IMR-90 (cell line): Measurements from ENCODE around the gene SMPDL3A. TPM values are rescaled to one million over a fixed set of nuclear protein-coding genes. Genes with fewer than 3 reads are reported as not detected.

Experiments
- ATAC-seq: fragments of 200-7000 bp; cut with Tn5 transposase; 2 replicates; pipeline ENCODE4 v1.9.1; 2020; ENCODE audit warnings: low read depth, mild to moderate bottlenecking, moderate library complexity
- BruUV-seq: library from RNA; stranded (reverse); fragments of 400-500 nt; replicated peaks from 2 replicates; lab custom pipeline; 2021; lab: Mats Ljungman, UMichigan
- CTCF ChIA-PET: fragments of 300-600 bp; formaldehyde crosslinking; extraction: SDS; loops from one replicate; lab custom pipeline; 2021; ENCODE audit warnings: antibody characterized with exemption; lab: Yijun Ruan, JAX
- POLR2A ChIA-PET: fragments of 300-600 bp; sonication (Branson Sonifier 250); formaldehyde crosslinking; loops from one replicate; lab custom pipeline; 2022; ENCODE audit warnings: antibody characterized with exemption; ENCODE audit not compliant: unreplicated experiment; lab: Charles Lee
- DNase-seq: peaks from one replicate; pipeline ENCODE4 v3.0.0; 2013
- H2AFZ ChIP-seq: replicated peaks from 2 replicates; pipeline ENCODE3; 2013; ENCODE audit warnings: low read length, mild to moderate bottlenecking; ENCODE audit not compliant: poor library complexity
- H2AK5ac ChIP-seq: 2 replicates; pipeline ENCODE4 v1.6.1; 2013; ENCODE audit warnings: low read depth, low read length, inconsistent platforms
- H2AK9ac ChIP-seq: replicated peaks from 2 replicates; pipeline ENCODE3; 2013; ENCODE audit warnings: mild to moderate bottlenecking, low read depth, low read length, moderate library complexity; ENCODE audit not compliant: poor library complexity
- H2BK120ac ChIP-seq: 2 replicates; pipeline ENCODE4 v1.6.1; 2013; ENCODE audit warnings: low read depth, low read length, inconsistent platforms
- H2BK15ac ChIP-seq: 3 replicates; pipeline ENCODE4 v1.6.1; 2013; ENCODE audit warnings: low read depth, low read length, inconsistent platforms
- H2BK20ac ChIP-seq: 2 replicates; pipeline ENCODE4 v1.6.1; 2013; ENCODE audit warnings: low read depth, mild to moderate bottlenecking, inconsistent platforms, low read length, moderate library complexity
- H2BK5ac ChIP-seq: 2 replicates; pipeline ENCODE4 v1.6.1; 2013; ENCODE audit warnings: mild to moderate bottlenecking, low read depth, low read length, inconsistent platforms; ENCODE audit not compliant: poor library complexity, severe bottlenecking
- H3K14ac ChIP-seq: replicated peaks from 2 replicates; pipeline ENCODE4 v1.6.1; 2013; ENCODE audit warnings: low read depth, low read length, inconsistent platforms
- H3K18ac ChIP-seq: 2 replicates; pipeline ENCODE4 v1.6.1; 2013; ENCODE audit warnings: low read depth, low read length, control low read depth
- H3K23ac ChIP-seq: 2 replicates; pipeline ENCODE4 v1.6.1; 2013; ENCODE audit warnings: low read depth, low read length, inconsistent platforms
- H3K27ac ChIP-seq: 2 replicates; pipeline ENCODE4 v1.5.1; 2013; ENCODE audit warnings: mild to moderate bottlenecking, control low read depth, low read length; ENCODE audit not compliant: insufficient read depth
- H3K27me3 ChIP-seq: 2 replicates; pipeline ENCODE4 v1.6.1; 2013; ENCODE audit warnings: low read length; ENCODE audit not compliant: control insufficient read depth, insufficient read depth
- H3K36me3 ChIP-seq: 2 replicates; pipeline ENCODE4 v1.6.1; 2013; ENCODE audit warnings: low read length, mixed read lengths; ENCODE audit not compliant: control insufficient read depth, insufficient read depth
- H3K4ac ChIP-seq: 2 replicates; pipeline ENCODE4 v1.6.1; 2013; ENCODE audit warnings: low read depth, low read length, inconsistent platforms
- H3K4me1 ChIP-seq: 2 replicates; pipeline ENCODE4 v1.6.1; 2013; ENCODE audit warnings: low read length, mixed read lengths; ENCODE audit not compliant: control insufficient read depth, insufficient read depth
- H3K4me2 ChIP-seq: 2 replicates; pipeline ENCODE4 v1.6.1; 2013; ENCODE audit warnings: low read depth, mild to moderate bottlenecking, control low read depth, low read length, moderate library complexity
- H3K4me3 ChIP-seq: 2 replicates; pipeline ENCODE4 v1.5.1; 2013; ENCODE audit warnings: low read depth, mild to moderate bottlenecking, control low read depth, low read length, moderate library complexity; ENCODE audit not compliant: insufficient read depth
- H3K56ac ChIP-seq: 2 replicates; pipeline ENCODE4 v1.6.1; 2013; ENCODE audit warnings: low read length, inconsistent platforms; ENCODE audit not compliant: insufficient read depth; ENCODE audit errors: extremely low read depth
- H3K79me1 ChIP-seq, 2 experiments: 2 replicates each; pipeline ENCODE4 v1.6.1; 2013; ENCODE audit warnings: low read length in 2 of 2, inconsistent platforms in 1 of 2, low read depth in 1 of 2
- H3K9ac ChIP-seq: 2 replicates; pipeline ENCODE4 v1.6.1; 2013; ENCODE audit warnings: low read depth, low read length, control low read depth
- H3K9me1 ChIP-seq: 2 replicates; pipeline ENCODE4 v1.6.1; 2013; ENCODE audit warnings: low read length, inconsistent platforms; ENCODE audit not compliant: insufficient read depth
- H3K9me3 ChIP-seq: 2 replicates; pipeline ENCODE4 v1.6.1; 2013; ENCODE audit warnings: low read length; ENCODE audit not compliant: control insufficient read depth, insufficient read depth
- H4K20me1 ChIP-seq: 2 replicates; pipeline ENCODE4 v1.6.1; 2013; ENCODE audit warnings: low read length, inconsistent platforms; ENCODE audit not compliant: insufficient read depth
- H4K5ac ChIP-seq: 2 replicates; pipeline ENCODE4 v1.6.1; 2013; ENCODE audit warnings: mild to moderate bottlenecking, low read depth, low read length, control low read depth
- H4K8ac ChIP-seq, 2 experiments: 2 replicates each; pipeline ENCODE4 v1.6.1; 2013; ENCODE audit warnings: low read depth in 2 of 2, low read length in 2 of 2, control low read depth in 1 of 2, inconsistent platforms in 1 of 2
- H4K91ac ChIP-seq: 2 replicates; pipeline ENCODE4 v1.6.1; 2013; ENCODE audit warnings: low read depth, low read length, inconsistent platforms; ENCODE audit not compliant: insufficient read depth
- BHLHE40 ChIP-seq: fragments of 150-350 bp; IDR thresholded peaks from 2 replicates; pipeline ENCODE4 v1.6.1; 2016; ENCODE audit warnings: mild to moderate bottlenecking, low read depth, low read length
- CEBPB ChIP-seq: IDR thresholded peaks from 2 replicates; pipeline ENCODE4 v1.6.1; 2012; ENCODE audit warnings: low read depth, low read length, improper control_type of control experiment
- CTCF ChIP-seq: conservative IDR thresholded peaks from 2 replicates; pipeline ENCODE4 v1.5.1; 2012; ENCODE audit warnings: mild to moderate bottlenecking, low read depth, low read length, improper control_type of control experiment
- ELK1 ChIP-seq: fragments of 150-350 bp; IDR thresholded peaks from 2 replicates; pipeline ENCODE4 v1.6.1; 2016; ENCODE audit warnings: low read depth, mild to moderate bottlenecking, low read length, moderate library complexity, borderline replicate concordance
- FOS ChIP-seq: fragments of 150-350 bp; IDR thresholded peaks from 2 replicates; pipeline ENCODE4 v1.6.1; 2016; ENCODE audit warnings: low read depth, low read length
- MAFK ChIP-seq: IDR thresholded peaks from 2 replicates; pipeline ENCODE4 v1.6.1; 2012; ENCODE audit warnings: low read depth, low read length, improper control_type of control experiment
- MAZ ChIP-seq: IDR thresholded peaks from 2 replicates; pipeline ENCODE4 v1.6.1; 2012; ENCODE audit warnings: low read depth, mild to moderate bottlenecking, low read length, improper control_type of control experiment, moderate library complexity, borderline replicate concordance
- MXI1 ChIP-seq: IDR thresholded peaks from 2 replicates; pipeline ENCODE4 v1.6.1; 2012; ENCODE audit warnings: low read depth, mild to moderate bottlenecking, low read length, moderate library complexity, borderline replicate concordance
- NFE2L2 ChIP-seq: fragments of 150-350 bp; IDR thresholded peaks from 2 replicates; pipeline ENCODE4 v1.6.1; 2016; ENCODE audit warnings: low read depth, mild to moderate bottlenecking, low read length
- POLR2A ChIP-seq: IDR thresholded peaks from 2 replicates; pipeline ENCODE4 v1.6.1; 2012; ENCODE audit warnings: mild to moderate bottlenecking, low read depth, low read length
- RAD21 ChIP-seq: IDR thresholded peaks from 2 replicates; pipeline ENCODE4 v1.6.1; 2012; ENCODE audit warnings: low read length, improper control_type of control experiment
- RFX5 ChIP-seq: IDR thresholded peaks from 2 replicates; pipeline ENCODE4 v1.8.0; 2012; ENCODE audit warnings: low read depth, mild to moderate bottlenecking, low read length, moderate library complexity
- SMC3 ChIP-seq: fragments of 150-350 bp; IDR thresholded peaks from 2 replicates; pipeline ENCODE4 v1.6.1; 2016; ENCODE audit warnings: low read depth, mild to moderate bottlenecking, antibody characterized with exemption, low read length, moderate library complexity
- USF2 ChIP-seq: fragments of 150-350 bp; IDR thresholded peaks from 2 replicates; pipeline ENCODE4 v1.6.1; 2017; ENCODE audit warnings: mild to moderate bottlenecking, antibody characterized with exemption, low read length, low read depth
- WGBS, 2 experiments: methylation state at CpG; one replicate each; pipeline versions ENCODE4 v1.1.5 to v1.1.7; 2013; ENCODE audit warnings: missing lambda C conversion rate in 2 of 2; ENCODE audit not compliant: insufficient read length in 1 of 2; ENCODE audit errors: extremely low coverage in 2 of 2; 5-methylcytosine and 5-hydroxymethylcytosine counted together
- dilution Hi-C: fragments of 300-500 bp; cut with HindIII; formaldehyde crosslinking; loops from one replicate; pipeline ENCODE4 v1.14.3; 2018; ENCODE audit warnings: low sequenced_read_pairs; ENCODE audit not compliant: unreplicated experiment
- in situ Hi-C: fragments of 300-500 bp; cut with MboI; formaldehyde crosslinking; loops from 3 replicates; pipeline ENCODE4 v1.14.3; 2019; ENCODE audit warnings: low sequenced_read_pairs, inconsistent platforms, mixed read lengths
- intact Hi-C: fragments of 100-400 bp; cut with micrococcal nuclease; formaldehyde crosslinking; loops from 2 replicates; pipeline ENCODE4 v1.10.0; 2022
- polyA plus RNA-seq, 3 experiments: library from polyadenylated mRNA; depleted of rRNA; stranded (reverse); fragments of >200 nt; gene quantifications; 2 replicates each; pipeline ENCODE4 v1.2.3, GENCODE V29; 2012; ENCODE audit warnings: low replicate concordance in 1 of 3
- total RNA-seq: library from RNA; depleted of rRNA; stranded (reverse); fragments of >200 nt; gene quantifications from 2 replicates; pipeline ENCODE4 v1.2.3, GENCODE V29; 2012

The SMPDL3A gene
- total and polyA plus RNA-seq, 2 of the 4 experiments (the other 2 are of a cell fraction) = 9.9 to 14.2 TPM

GRCh38 chr6:122799916-122800686, 11.0 kb downstream of the SMPDL3A start:
- DNase-seq = peak; percentile 62
- CTCF ChIA-PET = interaction anchor here (0.8 to 1.5 kb wide), 2 partner anchors 10 to 11 kb away, joined by 3 to 4 read pairs; partner anchors contain the start of gene SMPDL3A
- no peak overlapping the region; the same call in 2 of the 3 replicates for H2BK15ac ChIP-seq
- H2BK5ac ChIP-seq = no peak overlapping the region
- H3K14ac ChIP-seq = peak overlapping the region; percentile 2; the same call in 1 of the 2 replicates
- H3K9me1 ChIP-seq = peaks cover 13% of the 10 kb centered on the region
- H3K9ac ChIP-seq = no peak overlapping the region
- POLR2A ChIA-PET = interaction anchor here (0.5 kb wide), 1 partner anchor 13 kb away, joined by 3 read pairs; no protein-coding TSS in a partner anchor
- in situ Hi-C loops = no loop called here
- H3K23ac ChIP-seq = 0 out of 2 replicates have a peak overlapping the region, but pooled peaks have one; percentile 6
- H2AK5ac ChIP-seq = peak overlapping the region; percentile 79
- intact Hi-C loops = no loop called here
- H3K4me2 ChIP-seq = no peak overlapping the region
- peak overlapping the region; percentile 95 for H3K18ac ChIP-seq
- peaks cover 0 to 7% of the 10 kb centered on the region in 2 experiments; a peak in 3 of 4 replicates for H3K79me1 ChIP-seq
- H2BK120ac ChIP-seq = peak overlapping the region; percentile 9; the same call in 1 of the 2 replicates
- WGBS, 2 experiments = 93% methylated on average over 3 of the region's 5 CpGs; no CpG with 5 or more reads in 1 of the 2 experiments
- no peak overlapping the region; the same call in 1 of the 2 replicates for H4K91ac ChIP-seq
- H2AK9ac ChIP-seq = no peak overlapping the region
- no peak overlapping the region for H4K8ac ChIP-seq
- H3K36me3 ChIP-seq = peaks cover 35% of the 10 kb centered on the region
- no peaks in the 10 kb centered on the region for H3K9me3 ChIP-seq
- H3K4ac ChIP-seq = peak overlapping the region; percentile 73
- no peak overlapping the region for H2AFZ ChIP-seq
- H4K5ac ChIP-seq = peak overlapping the region; percentile 91
- H3K27me3 ChIP-seq = no peaks in the 10 kb centered on the region
- no peaks in the 10 kb centered on the region for H4K20me1 ChIP-seq
- no TSS peak for BruUV-seq
- dilution Hi-C loops = no loop called here
- peaks cover 27% of the 10 kb centered on the region for H3K4me1 ChIP-seq
- H3K4me3 ChIP-seq = no peak overlapping the region
- peak overlapping the region; percentile 53; the same call in 1 of the 2 replicates for H2BK20ac ChIP-seq
- peak overlapping the region; percentile 94 for H3K27ac ChIP-seq
- ATAC-seq = peak; percentile 54
- no peak overlapping the region for H3K56ac ChIP-seq
- TF ChIP-seq MXI1 (no peak), CTCF (no peak), SMC3 (no peak), POLR2A (no peak), MAZ (no peak), NFE2L2 (no peak), USF2 (no peak), CEBPB (no peak), RAD21 (no peak), MAFK (no peak), FOS (no peak), RFX5 (no peak), ELK1 (no peak), BHLHE40 (no peak)
